HG02610 (cell line): ENCODE data around the gene YTHDF1.
"Not testable (repeated sequence)": the region's sequence is repeated elsewhere in the genome, so short reads cannot be mapped to it uniquely, and the experiment has no call there.

ENCODE experiments used
- ATAC-seq: cut with Tn5 transposase; IDR thresholded peaks from one replicate; pipeline ENCODE4 v1.9.1; 2021; ENCODE audit warnings: mild to moderate bottlenecking, moderate library complexity; ENCODE audit not compliant: unreplicated experiment

Gene YTHDF1

GRCh38 chr20:63228806-63229205 is 12.9 kb upstream of the YTHDF1 start:
- ATAC-seq = no peak

DNA sequence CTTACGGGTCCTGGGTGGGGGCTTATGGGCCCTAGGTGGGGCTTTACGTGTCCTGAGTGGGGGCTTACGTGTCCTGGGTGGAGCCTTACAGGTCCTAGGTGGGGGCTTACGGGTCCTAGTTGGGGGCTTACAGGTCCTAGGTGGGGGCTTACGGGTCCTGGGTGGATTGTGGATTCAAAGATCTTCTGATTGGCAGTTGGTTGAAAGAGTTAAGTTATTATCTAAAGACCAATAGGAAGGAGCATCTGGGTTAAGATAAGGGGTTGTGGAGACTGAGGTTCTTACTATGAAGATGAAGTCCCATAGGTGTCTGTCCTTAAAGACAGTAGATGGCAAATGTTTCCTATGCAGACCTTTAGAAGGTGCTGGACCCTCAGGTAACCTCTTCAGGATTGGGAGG is 11.3 kb upstream of the YTHDF1 start:
- ATAC-seq = no peak

DNA sequence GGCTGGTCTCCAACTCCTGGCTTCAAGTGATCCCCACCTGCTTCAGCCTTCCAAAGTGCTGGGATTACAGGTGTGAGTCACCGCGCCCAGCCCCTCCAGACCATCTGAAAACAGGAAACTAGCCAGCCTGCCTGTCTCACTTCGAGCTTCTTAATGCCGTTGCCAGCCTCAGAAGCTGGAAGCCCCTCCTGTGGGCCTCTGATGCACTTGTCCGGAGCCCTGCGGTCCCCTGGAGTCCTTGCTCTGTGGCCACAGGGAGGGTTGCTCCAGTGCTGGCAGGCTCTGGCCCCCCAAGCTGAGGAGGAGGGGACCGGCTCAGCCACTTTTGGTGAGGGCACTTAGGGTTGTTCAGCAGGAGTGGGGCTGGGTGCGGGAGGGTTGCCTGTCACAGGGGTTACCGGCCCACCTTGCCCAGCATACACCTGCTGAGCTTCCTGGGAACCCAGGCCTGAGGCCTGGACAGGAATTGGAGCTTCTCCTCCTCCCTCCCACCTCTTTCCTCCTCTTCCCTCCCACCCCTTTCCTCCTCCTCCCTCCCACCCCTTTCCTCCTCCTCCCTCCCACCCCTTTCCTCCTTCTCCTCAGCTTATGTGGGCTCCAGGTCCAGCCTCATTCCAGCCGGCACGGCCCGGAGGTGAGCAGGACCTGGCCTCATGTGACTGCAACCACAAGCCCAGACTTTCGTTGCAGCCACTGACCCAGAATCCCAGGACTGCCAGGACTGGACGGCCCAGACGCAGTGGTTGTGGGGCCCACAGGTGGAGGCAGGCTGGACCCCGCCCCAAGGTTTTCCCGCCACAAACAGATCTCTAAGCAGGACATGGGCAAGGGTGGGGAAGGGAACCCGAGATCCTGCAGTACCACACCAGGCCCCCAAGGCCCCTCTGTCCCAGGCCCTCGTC is 10.4 kb upstream of the YTHDF1 start:
- ATAC-seq = no peak

GRCh38 chr20:63225082-63225454 is 9.1 kb upstream of the YTHDF1 start:
- ATAC-seq = no peak

DNA sequence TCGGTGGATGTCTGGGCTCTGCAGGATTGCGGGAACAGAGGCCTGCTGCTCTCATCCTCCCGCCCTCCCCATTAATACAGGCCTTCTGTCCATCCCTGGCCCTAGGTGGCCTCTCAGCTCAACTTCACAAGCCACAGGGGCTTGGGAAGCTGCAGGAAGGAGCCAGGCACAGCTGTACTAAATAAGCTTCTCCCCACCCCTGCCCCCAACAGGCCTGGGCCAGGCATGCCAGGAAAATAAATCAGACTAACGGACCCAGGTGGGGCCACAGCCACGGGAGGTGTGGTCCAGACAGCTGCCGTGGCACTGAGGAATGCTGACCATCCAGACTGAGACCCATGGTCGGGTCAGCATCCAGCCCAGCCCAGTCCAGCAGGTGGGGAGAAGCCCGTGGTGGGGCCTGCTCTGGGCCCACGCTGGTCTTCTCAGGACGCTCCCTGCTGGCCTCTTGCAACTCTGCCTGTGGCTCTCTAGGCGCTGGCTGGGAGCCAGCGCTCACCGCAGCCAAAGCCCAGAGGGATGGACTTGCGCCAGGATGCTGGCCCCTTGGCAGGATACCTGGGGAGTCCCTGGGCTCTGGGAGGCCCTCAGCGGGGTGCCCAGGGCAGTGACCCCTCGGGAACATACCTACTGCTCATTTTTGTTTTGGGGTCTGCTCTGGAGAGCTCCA is 8.6 kb upstream of the YTHDF1 start:
- ATAC-seq = no peak

- no peak for ATAC-seq
Measured at GRCh38 chr20:63223826-63224207, 7.9 kb upstream of the YTHDF1 start.

GRCh38 chr20:63223121-63223825 is 7.3 kb upstream of the YTHDF1 start:
- no peak for ATAC-seq

- no peak for ATAC-seq
Measured at GRCh38 chr20:63222541-63222940, 6.6 kb upstream of the YTHDF1 start.

GRCh38 chr20:63221400-63222053 is 5.6 kb upstream of the YTHDF1 start:
- not testable (repeated sequence) for ATAC-seq

DNA sequence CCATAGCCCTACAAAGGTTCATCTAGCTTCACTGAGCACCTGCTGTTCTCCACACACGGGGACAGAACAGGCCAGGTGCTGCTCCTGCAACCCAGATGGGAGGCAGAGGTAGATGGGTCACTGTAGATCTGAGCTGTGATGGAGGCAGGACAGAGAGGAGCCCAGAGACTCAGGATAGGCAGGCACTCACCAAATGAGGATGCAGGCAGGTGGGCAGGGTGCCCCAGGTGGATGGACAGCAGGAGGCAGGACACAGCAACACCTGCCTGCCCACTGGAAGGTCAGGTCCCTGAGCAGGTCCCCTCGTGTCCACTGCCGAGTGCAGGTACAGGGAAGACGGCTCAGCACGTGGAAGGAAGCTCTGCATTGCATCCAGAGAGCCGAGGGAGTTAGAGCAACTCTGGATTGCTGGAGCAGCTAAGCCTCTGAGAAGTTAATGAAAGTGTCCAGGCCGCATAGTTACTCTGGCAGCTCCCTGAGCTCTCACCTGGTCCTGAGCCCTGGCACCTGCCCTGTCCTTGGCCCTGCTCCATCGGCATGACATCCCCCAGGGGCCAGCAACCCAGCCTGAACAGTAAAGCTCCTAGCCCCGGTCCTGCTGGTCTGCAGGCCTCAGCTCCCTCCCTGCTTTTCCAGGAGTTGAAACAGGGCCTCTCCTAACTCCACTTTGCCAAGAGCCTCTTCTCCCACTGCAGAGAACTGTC is 4.9 kb upstream of the YTHDF1 start:
- ATAC-seq = no peak

DNA sequence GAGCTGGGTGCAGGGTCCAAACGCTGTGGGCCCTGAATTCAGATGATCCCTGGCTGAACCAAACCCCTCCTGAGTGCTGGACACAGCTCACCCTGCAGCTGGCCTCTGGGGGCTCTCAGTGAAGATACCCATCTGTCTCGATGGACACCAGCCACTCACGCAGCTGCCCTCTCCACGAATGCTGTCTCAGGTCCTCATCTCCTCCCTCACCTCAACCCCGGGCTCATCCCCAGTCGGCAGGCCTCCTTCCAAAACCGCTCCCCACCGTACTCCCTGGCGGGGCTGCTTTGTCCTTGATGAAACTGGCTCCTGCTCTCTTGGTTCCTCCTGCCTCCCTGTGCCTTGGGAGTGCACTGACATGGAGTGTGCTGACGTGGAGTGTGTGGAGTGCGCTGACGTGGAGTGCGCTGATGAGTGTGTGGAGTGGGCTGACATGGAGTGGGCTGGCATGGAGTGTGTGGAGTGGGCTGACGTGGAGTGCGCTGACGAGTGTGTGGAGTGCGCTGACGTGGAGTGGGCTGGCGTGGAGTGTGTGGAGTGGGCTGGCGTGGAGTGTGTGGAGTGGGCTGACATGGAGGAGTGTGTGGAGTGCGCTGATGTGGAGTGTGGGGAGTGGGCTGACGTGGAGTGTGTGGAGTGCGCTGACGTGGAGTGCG is 4.1 kb upstream of the YTHDF1 start:
- no peak for ATAC-seq

DNA sequence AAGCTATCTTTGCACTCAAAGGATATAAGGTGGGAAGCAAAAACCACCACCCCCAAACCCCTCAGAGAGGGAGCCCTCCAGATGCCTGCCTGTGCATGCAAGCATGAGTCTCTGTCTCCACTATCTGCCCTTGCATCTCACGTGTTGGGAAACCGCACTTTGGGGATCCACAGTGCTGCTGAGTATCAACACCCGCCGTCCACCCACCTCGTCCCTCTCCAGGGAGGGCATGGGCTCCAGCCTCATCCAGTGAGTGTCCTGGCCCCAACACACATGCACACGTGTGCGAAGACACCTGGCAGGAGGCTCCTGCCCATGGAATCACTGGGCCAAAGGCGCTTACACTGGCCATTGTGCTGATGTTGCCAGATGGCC is 3.5 kb upstream of the YTHDF1 start:
- no peak for ATAC-seq

DNA sequence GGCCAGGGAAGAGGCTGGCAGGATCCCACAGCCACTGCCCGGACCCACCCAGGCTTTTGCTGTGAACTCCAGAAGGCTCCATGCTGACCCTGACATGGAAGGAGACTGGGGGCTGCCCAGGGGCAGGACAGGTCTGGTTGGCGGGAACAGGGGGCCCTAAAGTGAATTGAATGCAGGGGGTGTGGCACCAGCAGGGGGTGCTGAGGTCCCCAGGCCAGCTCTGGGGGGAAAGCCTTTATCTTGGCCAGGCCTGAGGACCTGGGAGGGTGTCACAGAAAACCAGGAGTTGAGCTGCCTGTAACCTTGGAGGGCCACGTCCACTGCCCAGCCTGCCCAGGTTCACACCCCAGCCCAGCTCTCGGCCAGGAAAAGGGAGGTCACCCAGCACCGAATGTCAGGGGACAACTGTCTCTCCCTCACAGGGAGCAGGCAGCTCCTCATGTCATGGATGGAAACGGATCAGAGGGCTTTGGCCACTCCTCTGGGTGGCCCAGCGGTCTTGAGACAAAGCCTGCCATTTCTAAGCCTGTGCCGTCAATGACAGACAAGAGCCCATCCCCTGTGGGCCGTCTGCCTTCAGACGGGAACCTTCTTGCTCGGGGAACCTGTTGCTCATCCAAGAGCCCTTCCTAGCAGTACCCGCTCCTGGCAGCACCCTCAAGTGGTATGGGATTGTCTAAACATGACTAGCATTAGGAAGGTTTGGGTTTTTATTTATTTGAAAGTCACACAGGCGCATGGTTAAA is 2.9 kb upstream of the YTHDF1 start:
- ATAC-seq = no peak

- no peak for ATAC-seq
Measured at GRCh38 chr20:63217706-63218105, 1.8 kb upstream of the YTHDF1 start.

GRCh38 chr20:63216849-63217471 is 1.0 kb upstream of the YTHDF1 start:
- no peak for ATAC-seq

- ATAC-seq = peak; percentile 25
Measured at GRCh38 chr20:63215101-63216040, 560 bp downstream of the YTHDF1 start.

DNA sequence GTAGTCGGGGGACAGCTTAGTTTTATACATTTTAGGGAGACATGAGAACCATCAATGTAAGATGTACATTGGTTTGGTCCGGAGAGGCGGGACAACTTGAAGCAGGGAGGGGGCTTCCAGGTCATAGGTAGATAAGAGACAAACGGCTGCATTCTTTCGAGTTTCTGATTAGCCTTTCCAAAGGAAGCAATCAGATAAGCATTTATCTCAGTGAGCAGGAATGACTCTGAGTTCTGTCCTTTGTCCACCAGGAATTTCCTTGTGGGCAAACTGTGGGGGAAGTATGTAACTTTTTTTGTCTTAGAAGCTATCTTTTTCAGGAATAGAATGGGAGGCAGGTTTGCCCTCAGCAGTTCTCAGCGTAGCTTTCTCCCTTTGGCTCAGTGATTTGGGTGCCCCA is 1.4 kb downstream of the YTHDF1 start:
- no peak for ATAC-seq

- no peak for ATAC-seq
Measured at GRCh38 chr20:63212792-63213191, 3.1 kb downstream of the YTHDF1 start.
